Measurements from ENCODE around the gene BFSP1. TPM values are rescaled to one million over a fixed set of nuclear protein-coding genes. Genes with fewer than 3 reads are reported as not detected.

The BFSP1 gene
- total and polyA plus RNA-seq, 2 of the 8 experiments (the other 6 are each of a cell fraction or from before 2014, with no cell fraction given) = 1.5 to 2.5 TPM

DNA sequence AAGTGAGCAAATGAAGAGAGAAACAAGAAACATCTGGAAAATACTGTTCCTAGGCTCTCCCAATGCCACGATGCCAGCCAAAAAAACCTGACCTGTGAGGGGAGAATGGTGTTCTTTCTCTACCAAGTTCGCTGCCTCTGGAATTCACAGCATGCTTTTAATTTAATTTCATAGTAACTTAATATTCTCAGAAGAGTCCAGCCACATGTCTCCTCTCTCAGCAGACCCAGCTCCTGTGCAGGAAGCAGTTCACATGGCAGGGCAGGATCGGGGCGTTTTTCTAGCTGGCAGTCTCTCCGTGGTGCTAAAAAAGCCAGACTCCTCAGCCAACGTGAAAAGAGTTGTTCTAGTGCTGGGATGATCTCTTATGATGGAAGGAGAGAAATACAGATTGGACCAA is 57.5 kb downstream of the BFSP1 start:
- Histone ChIP-seq H2BK12ac (ENCODE audit: low read depth, low read length) (no peak overlapping the region), H3K14ac (ENCODE audit: insufficient read length) (no peak overlapping the region), H2BK5ac (ENCODE audit: low read depth, low read length) (no peak overlapping the region), H3K9ac (replicated peaks in 1 of 4; ENCODE audit: extremely low read depth in 1 of 4, low read depth in 3 of 4, low read length in 3 of 4) (no peak overlapping the region), H2BK120ac (replicated peaks; ENCODE audit: low read depth, low read length) (no peak overlapping the region), H2BK15ac (ENCODE audit: low read length) (no peak overlapping the region), H3K27ac (ENCODE audit: low read depth, low read length) (no peak overlapping the region), H3K4me3 (ENCODE audit: extremely low read depth in 1 of 4, insufficient read depth in 2 of 4, low read depth in 3 of 4, low read length in 4 of 4) (no peak overlapping the region), H2AFZ (ENCODE audit: low read length) (no peak overlapping the region), H3K79me2 (ENCODE audit: control insufficient read depth in 1 of 2, insufficient read depth in 2 of 2, low read length in 2 of 2) (no peaks in the 10 kb centered on the region), H4K20me1 (replicated peaks in 1 of 2; ENCODE audit: control insufficient read depth in 1 of 2, insufficient read depth in 2 of 2, low read length in 2 of 2) (no peaks in the 10 kb centered on the region), H4K91ac (replicated peaks; ENCODE audit: insufficient read length, low read length) (peak overlapping the region; percentile 16), H3K23ac (ENCODE audit: insufficient read length) (no peak overlapping the region), H3K4me1 (replicated peaks in 1 of 4; ENCODE audit: control insufficient read depth in 3 of 4, insufficient read depth in 4 of 4, low read length in 3 of 4) (no peaks in the 10 kb centered on the region), H3K56ac (replicated peaks; ENCODE audit: insufficient read length, low read depth, low read length) (no peak overlapping the region), H3K23me2 (ENCODE audit: low read depth, low read length) (no peaks in the 10 kb centered on the region), H4K5ac (ENCODE audit: insufficient read length, low read depth, low read length) (no peak overlapping the region), H2BK20ac (ENCODE audit: low read length) (no peak overlapping the region), H3K4me2 (ENCODE audit: insufficient read depth in 1 of 2, low read depth in 2 of 2, low read length in 2 of 2) (no peak overlapping the region), H4K8ac (ENCODE audit: extremely low read depth, insufficient read depth, low read length) (no peak overlapping the region), H2AK5ac (ENCODE audit: low read depth, low read length) (no peak overlapping the region), H3K79me1 (ENCODE audit: low read depth, low read length) (no peaks in the 10 kb centered on the region), H3K27me3 (replicated peaks in 1 of 4; ENCODE audit: control insufficient read depth in 3 of 4, extremely low read depth in 1 of 4, insufficient read depth in 3 of 4, low read length in 3 of 4) (no peaks in the 10 kb centered on the region), H3K4ac (replicated peaks; ENCODE audit: insufficient read length, low read depth, low read length) (no peak overlapping the region), H3K9me3 (ENCODE audit: insufficient read depth in 2 of 2, low read depth in 1 of 2, low read length in 1 of 2) (no peaks in the 10 kb centered on the region), H3K36me3 (ENCODE audit: control insufficient read depth in 2 of 4, insufficient read depth in 4 of 4, low read length in 3 of 4) (no peaks in the 10 kb centered on the region), H3K18ac (ENCODE audit: extremely low read depth, low read length) (no peak overlapping the region)
- DNase-seq (ENCODE audit: low read depth in 1 of 2, low spot score in 2 of 2) (peak in 1 of 2 experiments; percentile 7), FAIRE-seq (no peak)
- POLR2A ChIA-PET (ENCODE audit: partially characterized antibody) = no interaction called here
- 95% methylated on average over 6 of the region's 6 CpGs; no CpG with 5 or more reads in 1 of the 2 experiments for WGBS, 2 experiments (ENCODE audit: extremely low coverage in 1 of 2, insufficient coverage in 1 of 2, insufficient read length in 1 of 2, insufficient replicate concordance in 2 of 2, low coverage in 1 of 2, low lambda C conversion rate in 2 of 2, missing lambda C conversion rate in 1 of 2)
- CTCF ChIA-PET (ENCODE audit: partially characterized antibody) = no interaction called here
- TF ChIP-seq CREB1 (IDR thresholded peaks at IDR 0.05) (no peak), CBX5 (IDR thresholded peaks at IDR 0.05; ENCODE audit: low read depth, low read length) (no peak), EZH2 (IDR thresholded peaks at IDR 0.05; ENCODE audit: low read depth, low read length, severe bottlenecking) (no peak), YY1 (IDR thresholded peaks at IDR 0.05; ENCODE audit: low read depth, low read length) (no peak), TAF7 (optimal IDR thresholded peaks at IDR 0.05; ENCODE audit: borderline replicate concordance, low read depth, low read length) (no peak)
- TF ChIP-seq, protein P1, sequence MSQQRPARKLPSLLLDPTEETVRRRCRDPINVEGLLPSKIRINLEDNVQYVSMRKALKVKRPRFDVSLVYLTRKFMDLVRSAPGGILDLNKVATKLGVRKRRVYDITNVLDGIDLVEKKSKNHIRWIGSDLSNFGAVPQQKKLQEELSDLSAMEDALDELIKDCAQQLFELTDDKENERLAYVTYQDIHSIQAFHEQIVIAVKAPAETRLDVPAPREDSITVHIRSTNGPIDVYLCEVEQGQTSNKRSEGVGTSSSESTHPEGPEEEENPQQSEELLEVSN (IDR thresholded peaks at IDR 0.05) = no peak
